Fibroblast of lung (primary cell): Measurements from ENCODE around the gene OR2S2. TPM values are rescaled to one million over a fixed set of nuclear protein-coding genes. Genes with fewer than 3 reads are reported as not detected.
"Not testable (repeated sequence)": the region's sequence is repeated elsewhere in the genome, so short reads cannot be mapped to it uniquely, and the experiment has no call there.

Source experiments
- DNase-seq, 2 donors: peaks; one replicate each; pipeline versions ENCODE4 v3.0.0 to v3.0.0-alpha.2; 2010; ENCODE audit warnings: low read depth in 2 of 2
- H2AFZ ChIP-seq: 2 replicates; pipeline ENCODE4 v1.5.1; 2012; ENCODE audit warnings: low read length, control low read depth, inconsistent platforms
- H3K27ac ChIP-seq: 2 replicates; pipeline ENCODE4 v1.5.1; 2011; ENCODE audit warnings: low read length, control low read depth; ENCODE audit not compliant: insufficient read depth
- H3K27me3 ChIP-seq: 2 replicates; pipeline ENCODE4 v1.5.1; 2011; ENCODE audit warnings: mild to moderate bottlenecking, low read length; ENCODE audit not compliant: control insufficient read depth, insufficient read depth
- H3K36me3 ChIP-seq: 2 replicates; pipeline ENCODE4 v1.5.1; 2011; ENCODE audit warnings: low read length; ENCODE audit not compliant: control insufficient read depth, insufficient read depth
- H3K4me1 ChIP-seq: 2 replicates; pipeline ENCODE4 v1.5.1; 2011; ENCODE audit warnings: low read length; ENCODE audit not compliant: control insufficient read depth, insufficient read depth; ENCODE audit errors: extremely low read depth
- H3K4me2 ChIP-seq: 2 replicates; pipeline ENCODE4 v1.5.1; 2011; ENCODE audit warnings: low read length, control low read depth; ENCODE audit not compliant: insufficient read depth; ENCODE audit errors: extremely low read depth
- H3K4me3 ChIP-seq, 4 experiments: fragments of 200-600 bp in 1 of 4; sonication (generic) in 1 of 4; replicated peaks in 1 of 4; 2 replicates each; pipeline ENCODE4 v1.5.1; 2011 to 2016; ENCODE audit warnings: low read length in 4 of 4, low read depth in 3 of 4, mild to moderate bottlenecking in 3 of 4, control low read depth in 2 of 4, inconsistent platforms in 1 of 4, mixed read lengths in 1 of 4; ENCODE audit not compliant: insufficient read depth in 1 of 4; ENCODE audit errors: control extremely low read depth in 1 of 4
- H3K79me2 ChIP-seq: 2 replicates; pipeline ENCODE4 v1.5.1; 2012; ENCODE audit warnings: mild to moderate bottlenecking, low read length, inconsistent platforms; ENCODE audit not compliant: control insufficient read depth, insufficient read depth
- H3K9ac ChIP-seq: 2 replicates; pipeline ENCODE4 v1.5.1; 2011; ENCODE audit warnings: mild to moderate bottlenecking, low read length, control low read depth; ENCODE audit not compliant: insufficient read depth
- H3K9me3 ChIP-seq: 2 replicates; pipeline ENCODE4 v1.5.1; 2012; ENCODE audit warnings: low read depth, low read length; ENCODE audit not compliant: control insufficient read depth, insufficient read depth
- H4K20me1 ChIP-seq: 2 replicates; pipeline ENCODE4 v1.5.1; 2011; ENCODE audit warnings: low read length; ENCODE audit not compliant: control insufficient read depth, insufficient read depth; ENCODE audit errors: extremely low read depth
- EZH2 ChIP-seq: IDR thresholded peaks from 2 replicates; pipeline ENCODE4 v1.5.1; 2012; ENCODE audit warnings: low read length, control low read depth, mild to moderate bottlenecking; ENCODE audit errors: missing control alignments
- polyA plus RNA-seq, 2 donors: library from polyadenylated mRNA; depleted of rRNA in 1 of 2; stranded (reverse) in 1 of 2; unstranded in 1 of 2; fragments of >200 nt; gene quantifications; 2 replicates each; pipeline ENCODE4 v1.2.1, GENCODE V29; 2011 to 2012; ENCODE audit warnings: missing spikeins in 1 of 2
- total RNA-seq: library from RNA; depleted of rRNA; stranded (reverse); fragments of >200 nt; gene quantifications from 2 replicates; pipeline ENCODE4 v1.2.1, GENCODE V29; 2014
- TF ChIP-seq, protein P1 (sequence below), 2 donors: IDR thresholded peaks in 1 of 2; conservative IDR thresholded peaks in 1 of 2; 1 replicate in 1 of 2; 2 replicates in 1 of 2; pipeline ENCODE4 v1.5.1; 2011 to 2012; ENCODE audit warnings: low read length in 2 of 2, control low read depth in 1 of 2, inconsistent platforms in 1 of 2, low read depth in 1 of 2, mild to moderate bottlenecking in 1 of 2

OR2S2 gene
- total and polyA plus RNA-seq, 2 donors (not counting 1 experiment from before 2014, with no cell fraction given): 0.17 to 0.18 TPM

GRCh38 chr9:35996358-35996970, 38.5 kb upstream of the OR2S2 start:
- TF ChIP-seq EZH2: no peak
- TF ChIP-seq, protein P1, sequence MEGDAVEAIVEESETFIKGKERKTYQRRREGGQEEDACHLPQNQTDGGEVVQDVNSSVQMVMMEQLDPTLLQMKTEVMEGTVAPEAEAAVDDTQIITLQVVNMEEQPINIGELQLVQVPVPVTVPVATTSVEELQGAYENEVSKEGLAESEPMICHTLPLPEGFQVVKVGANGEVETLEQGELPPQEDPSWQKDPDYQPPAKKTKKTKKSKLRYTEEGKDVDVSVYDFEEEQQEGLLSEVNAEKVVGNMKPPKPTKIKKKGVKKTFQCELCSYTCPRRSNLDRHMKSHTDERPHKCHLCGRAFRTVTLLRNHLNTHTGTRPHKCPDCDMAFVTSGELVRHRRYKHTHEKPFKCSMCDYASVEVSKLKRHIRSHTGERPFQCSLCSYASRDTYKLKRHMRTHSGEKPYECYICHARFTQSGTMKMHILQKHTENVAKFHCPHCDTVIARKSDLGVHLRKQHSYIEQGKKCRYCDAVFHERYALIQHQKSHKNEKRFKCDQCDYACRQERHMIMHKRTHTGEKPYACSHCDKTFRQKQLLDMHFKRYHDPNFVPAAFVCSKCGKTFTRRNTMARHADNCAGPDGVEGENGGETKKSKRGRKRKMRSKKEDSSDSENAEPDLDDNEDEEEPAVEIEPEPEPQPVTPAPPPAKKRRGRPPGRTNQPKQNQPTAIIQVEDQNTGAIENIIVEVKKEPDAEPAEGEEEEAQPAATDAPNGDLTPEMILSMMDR (conservative IDR thresholded peaks at IDR 0.05 in 1 of 2, IDR thresholded peaks at IDR 0.05 in 1 of 2; ENCODE audit: low read depth in 1 of 2, low read length in 2 of 2): no peak
- H3K27me3 ChIP-seq: peaks cover 9% of the 10 kb centered on the region
- H3K9ac ChIP-seq: no peak overlapping the region
- no peak overlapping the region for H3K27ac ChIP-seq
- H3K79me2 ChIP-seq: no peaks in the 10 kb centered on the region
- no peaks in the 10 kb centered on the region for H3K9me3 ChIP-seq
- H3K4me2 ChIP-seq: no peak overlapping the region
- no peaks in the 10 kb centered on the region for H4K20me1 ChIP-seq
- no peaks in the 10 kb centered on the region for H3K36me3 ChIP-seq
- H3K4me1 ChIP-seq: no peaks in the 10 kb centered on the region
- H2AFZ ChIP-seq: no peak overlapping the region
- no peak overlapping the region for H3K4me3 ChIP-seq
- peak in 1 of 2 donors; percentile 75 for DNase-seq

GRCh38 chr9:35994959-35995358, 37.0 kb upstream of the OR2S2 start:
- Histone ChIP-seq H3K9me3 (no peaks in the 10 kb centered on the region), H3K4me3 (no peak overlapping the region), H3K4me1 (no peaks in the 10 kb centered on the region), H3K27ac (no peak overlapping the region), H3K79me2 (no peaks in the 10 kb centered on the region), H3K4me2 (no peak overlapping the region), H2AFZ (no peak overlapping the region), H3K9ac (no peak overlapping the region), H4K20me1 (no peaks in the 10 kb centered on the region), H3K27me3 (peaks cover 8% of the 10 kb centered on the region), H3K36me3 (no peaks in the 10 kb centered on the region)
- no peak for DNase-seq
- TF ChIP-seq, protein P1 (conservative IDR thresholded peaks at IDR 0.05 in 1 of 2, IDR thresholded peaks at IDR 0.05 in 1 of 2; ENCODE audit: low read depth in 1 of 2, low read length in 2 of 2): no peak
- no peak for TF ChIP-seq EZH2

GRCh38 chr9:35993976-35994720, 36.2 kb upstream of the OR2S2 start:
- H3K9me3 ChIP-seq: no peaks in the 10 kb centered on the region
- no peak overlapping the region for H3K4me3 ChIP-seq
- H3K36me3 ChIP-seq: no peaks in the 10 kb centered on the region
- peaks cover 8% of the 10 kb centered on the region for H3K27me3 ChIP-seq
- H3K27ac ChIP-seq: no peak overlapping the region
- no peak overlapping the region for H3K4me2 ChIP-seq
- DNase-seq: no peak
- H3K9ac ChIP-seq: no peak overlapping the region
- H3K4me1 ChIP-seq: no peaks in the 10 kb centered on the region
- H3K79me2 ChIP-seq: no peaks in the 10 kb centered on the region
- H2AFZ ChIP-seq: no peak overlapping the region
- TF ChIP-seq, protein P1 (conservative IDR thresholded peaks at IDR 0.05 in 1 of 2, IDR thresholded peaks at IDR 0.05 in 1 of 2; ENCODE audit: low read depth in 1 of 2, low read length in 2 of 2): no peak
- no peak for TF ChIP-seq EZH2
- H4K20me1 ChIP-seq: no peaks in the 10 kb centered on the region

DNA sequence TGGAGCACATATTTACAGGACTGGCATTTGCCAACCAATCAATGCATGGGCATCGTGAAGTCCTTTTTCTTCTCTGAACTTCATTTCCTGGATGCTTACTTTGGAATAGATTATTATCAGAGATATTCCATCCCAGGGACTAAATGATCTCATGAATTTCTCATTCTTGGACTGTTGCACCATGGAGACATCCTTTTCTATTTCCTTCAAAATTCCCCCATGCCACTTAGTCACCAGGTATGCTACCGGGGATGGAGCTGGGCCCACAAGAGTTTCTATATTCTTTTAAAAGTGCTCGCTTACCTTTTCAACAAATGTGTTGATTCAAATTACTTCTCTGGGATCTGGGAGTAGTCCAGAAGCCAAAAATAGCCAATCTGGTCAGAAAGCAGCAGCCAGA, 35.2 kb upstream of the OR2S2 start:
- not testable (repeated sequence) for H2AFZ ChIP-seq, H3K4me3 ChIP-seq, H3K9me3 ChIP-seq, H3K9ac ChIP-seq, H3K27ac ChIP-seq, H3K4me2 ChIP-seq, H3K36me3 ChIP-seq, H4K20me1 ChIP-seq, H3K79me2 ChIP-seq, H3K4me1 ChIP-seq
- DNase-seq: peak in 1 of 2 donors; percentile 6
- H3K27me3 ChIP-seq: peaks cover 12% of the 10 kb centered on the region
